PFSK-1 (cell line): ENCODE results near the gene PNCK.

Source experiments
- POLR2AphosphoS5 ChIP-seq: IDR thresholded peaks from 2 replicates; pipeline ENCODE4 v1.6.1; 2012; ENCODE audit warnings: low read depth, mild to moderate bottlenecking, control low read depth, low read length, moderate library complexity
- TAF1 ChIP-seq: IDR thresholded peaks from 2 replicates; pipeline ENCODE4 v1.6.1; 2012; ENCODE audit warnings: low read length, control low read depth, borderline replicate concordance; ENCODE audit not compliant: insufficient read depth

- TF ChIP-seq POLR2AphosphoS5 (no peak), TAF1 (no peak)
Measured at GRCh38 chrX:153647461-153648357, 25.9 kb downstream of the PNCK start.
